NOMO-1 treated with DMSO at 0.1 percent for 48 hours (cell line): ENCODE results near the gene PKD1L1.
"Not testable (repeated sequence)": the region's sequence is repeated elsewhere in the genome, so short reads cannot be mapped to it uniquely, and the experiment has no call there.

Experiments used
- DNase-seq: peaks from one replicate; lab custom pipeline; 2025; ENCODE audit not compliant: unreplicated experiment; lab: John Stamatoyannopoulos, UW

PKD1L1 gene, protein sequence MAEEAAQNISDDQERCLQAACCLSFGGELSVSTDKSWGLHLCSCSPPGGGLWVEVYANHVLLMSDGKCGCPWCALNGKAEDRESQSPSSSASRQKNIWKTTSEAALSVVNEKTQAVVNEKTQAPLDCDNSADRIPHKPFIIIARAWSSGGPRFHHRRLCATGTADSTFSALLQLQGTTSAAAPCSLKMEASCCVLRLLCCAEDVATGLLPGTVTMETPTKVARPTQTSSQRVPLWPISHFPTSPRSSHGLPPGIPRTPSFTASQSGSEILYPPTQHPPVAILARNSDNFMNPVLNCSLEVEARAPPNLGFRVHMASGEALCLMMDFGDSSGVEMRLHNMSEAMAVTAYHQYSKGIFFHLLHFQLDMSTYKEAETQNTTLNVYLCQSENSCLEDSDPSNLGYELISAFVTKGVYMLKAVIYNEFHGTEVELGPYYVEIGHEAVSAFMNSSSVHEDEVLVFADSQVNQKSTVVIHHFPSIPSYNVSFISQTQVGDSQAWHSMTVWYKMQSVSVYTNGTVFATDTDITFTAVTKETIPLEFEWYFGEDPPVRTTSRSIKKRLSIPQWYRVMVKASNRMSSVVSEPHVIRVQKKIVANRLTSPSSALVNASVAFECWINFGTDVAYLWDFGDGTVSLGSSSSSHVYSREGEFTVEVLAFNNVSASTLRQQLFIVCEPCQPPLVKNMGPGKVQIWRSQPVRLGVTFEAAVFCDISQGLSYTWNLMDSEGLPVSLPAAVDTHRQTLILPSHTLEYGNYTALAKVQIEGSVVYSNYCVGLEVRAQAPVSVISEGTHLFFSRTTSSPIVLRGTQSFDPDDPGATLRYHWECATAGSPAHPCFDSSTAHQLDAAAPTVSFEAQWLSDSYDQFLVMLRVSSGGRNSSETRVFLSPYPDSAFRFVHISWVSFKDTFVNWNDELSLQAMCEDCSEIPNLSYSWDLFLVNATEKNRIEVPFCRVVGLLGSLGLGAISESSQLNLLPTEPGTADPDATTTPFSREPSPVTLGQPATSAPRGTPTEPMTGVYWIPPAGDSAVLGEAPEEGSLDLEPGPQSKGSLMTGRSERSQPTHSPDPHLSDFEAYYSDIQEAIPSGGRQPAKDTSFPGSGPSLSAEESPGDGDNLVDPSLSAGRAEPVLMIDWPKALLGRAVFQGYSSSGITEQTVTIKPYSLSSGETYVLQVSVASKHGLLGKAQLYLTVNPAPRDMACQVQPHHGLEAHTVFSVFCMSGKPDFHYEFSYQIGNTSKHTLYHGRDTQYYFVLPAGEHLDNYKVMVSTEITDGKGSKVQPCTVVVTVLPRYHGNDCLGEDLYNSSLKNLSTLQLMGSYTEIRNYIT (N-terminal part only)

DNA sequence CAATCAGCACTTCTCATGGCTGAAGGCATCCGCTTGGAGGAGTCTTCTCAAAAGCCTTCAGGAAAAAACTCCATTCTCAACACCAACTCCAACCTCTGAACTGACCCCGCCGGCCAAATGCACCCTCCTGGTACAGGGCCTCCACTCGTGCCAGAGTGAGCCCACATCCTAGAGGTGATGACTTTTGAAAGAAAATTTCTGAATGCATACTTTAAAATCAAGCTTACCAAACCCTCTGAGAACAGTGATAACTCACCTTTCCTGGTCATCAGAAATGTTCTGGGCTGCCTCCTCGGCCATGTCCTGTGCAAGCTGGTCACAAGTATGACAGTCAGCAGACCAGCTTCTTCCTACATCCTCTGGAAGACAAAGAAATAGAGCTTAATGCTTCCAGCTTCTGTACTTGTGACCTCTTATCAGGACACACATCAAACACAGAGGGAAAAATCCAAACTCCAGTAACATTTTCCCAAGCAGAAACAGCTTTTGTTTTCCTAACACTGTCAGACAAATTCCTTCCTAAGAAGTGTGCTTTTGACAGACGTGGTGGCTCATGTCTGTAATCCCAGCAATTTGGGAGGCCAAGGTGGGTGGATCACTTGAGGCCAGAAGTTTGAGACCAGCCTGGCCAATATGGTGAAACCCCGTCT lies at the start of gene PKD1L1:
TSS of gene PKD1L1 (minus strand) at position 326 of the 650 bp plus-strand sequence. CDS start at position 300, 26 bp downstream.
- DNase-seq, result no peak

DNA sequence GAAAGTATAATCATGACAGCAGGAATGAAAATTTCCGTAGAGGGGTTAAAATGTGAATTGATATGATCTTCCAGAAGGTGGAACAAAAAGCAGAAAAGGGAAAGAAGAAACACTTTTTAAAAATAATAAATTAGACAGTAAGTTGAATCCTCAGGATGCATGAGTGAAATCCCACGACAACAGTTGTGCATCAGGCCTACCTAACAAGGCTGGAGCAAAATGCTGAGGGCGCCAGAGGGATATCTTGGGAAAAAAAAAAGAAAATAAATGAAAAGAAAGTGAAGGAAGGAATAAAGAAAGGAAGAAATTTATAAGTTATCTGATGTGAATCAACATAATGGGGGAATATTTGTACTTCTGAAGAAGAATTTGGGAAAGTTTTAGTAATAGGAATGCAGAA lies 44.2 kb upstream of the PKD1L1 start:
- DNase-seq, result no peak

DNA sequence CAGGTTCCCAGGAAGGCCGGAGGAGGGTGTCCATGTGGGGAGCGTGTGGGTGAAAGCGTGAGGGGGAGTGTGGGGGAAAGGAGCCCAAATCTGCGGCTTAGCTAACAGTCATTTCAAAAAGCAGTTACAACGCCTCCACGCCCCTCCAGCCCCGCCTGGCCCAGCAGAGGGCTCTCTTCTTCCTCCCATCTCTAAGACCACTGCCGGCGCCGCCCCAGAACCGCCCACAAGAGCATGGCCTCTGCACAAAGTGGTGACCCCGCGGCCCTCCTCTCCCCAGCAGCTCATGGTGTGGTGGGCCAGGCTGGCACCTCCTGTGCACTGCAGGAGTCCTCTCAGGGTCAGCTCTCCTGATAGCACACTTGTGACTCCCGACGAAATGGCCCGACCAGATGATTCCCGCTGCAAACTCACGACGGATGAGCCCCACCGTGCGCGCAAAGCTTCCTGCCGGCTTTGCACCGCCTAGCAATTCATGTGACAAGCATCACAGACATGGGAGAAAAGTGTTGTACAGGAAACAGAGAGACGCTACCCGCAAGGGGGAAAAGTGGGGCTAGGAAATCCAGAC lies 43.6 kb upstream of the PKD1L1 start:
- DNase-seq, result peak; percentile 88

DNA sequence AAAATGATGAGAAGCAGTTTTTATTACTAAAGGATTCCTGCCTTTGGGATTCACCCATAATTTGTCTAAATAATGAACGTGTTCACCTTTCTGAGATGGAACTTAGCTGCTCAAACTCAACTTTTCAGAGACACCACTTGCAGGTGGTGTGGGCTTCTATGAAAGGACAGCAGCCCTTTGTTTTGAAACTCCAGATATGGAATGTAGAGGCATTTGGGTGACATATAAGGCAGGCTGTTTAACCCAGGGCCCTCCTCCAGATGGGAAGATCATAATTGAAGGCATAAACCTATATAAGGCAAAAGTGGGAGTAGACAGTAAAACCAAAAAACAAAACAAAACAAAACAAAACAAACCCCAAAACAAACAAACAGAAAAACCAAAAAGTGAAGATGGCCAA lies 43.0 kb upstream of the PKD1L1 start:
- DNase-seq, result no peak

DNA sequence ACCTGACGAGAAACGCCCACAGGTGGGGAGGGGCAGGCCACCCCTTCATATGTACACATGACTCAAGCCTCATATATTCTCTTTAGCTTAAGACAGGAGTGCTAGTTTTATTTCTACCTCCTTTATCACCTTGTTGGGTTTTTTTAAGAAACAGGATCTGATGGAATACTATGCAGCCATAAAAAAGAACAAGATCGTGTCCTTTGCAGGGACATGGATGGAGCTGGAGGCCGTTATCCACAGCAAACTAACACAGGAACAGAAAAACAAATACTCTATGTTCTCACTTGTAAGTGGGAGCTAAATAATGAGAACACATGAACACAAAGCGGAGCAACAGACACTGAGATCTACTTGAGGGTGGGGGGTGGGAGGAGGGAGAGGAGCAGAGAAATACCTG lies 42.3 kb upstream of the PKD1L1 start:
- no peak for DNase-seq

DNA sequence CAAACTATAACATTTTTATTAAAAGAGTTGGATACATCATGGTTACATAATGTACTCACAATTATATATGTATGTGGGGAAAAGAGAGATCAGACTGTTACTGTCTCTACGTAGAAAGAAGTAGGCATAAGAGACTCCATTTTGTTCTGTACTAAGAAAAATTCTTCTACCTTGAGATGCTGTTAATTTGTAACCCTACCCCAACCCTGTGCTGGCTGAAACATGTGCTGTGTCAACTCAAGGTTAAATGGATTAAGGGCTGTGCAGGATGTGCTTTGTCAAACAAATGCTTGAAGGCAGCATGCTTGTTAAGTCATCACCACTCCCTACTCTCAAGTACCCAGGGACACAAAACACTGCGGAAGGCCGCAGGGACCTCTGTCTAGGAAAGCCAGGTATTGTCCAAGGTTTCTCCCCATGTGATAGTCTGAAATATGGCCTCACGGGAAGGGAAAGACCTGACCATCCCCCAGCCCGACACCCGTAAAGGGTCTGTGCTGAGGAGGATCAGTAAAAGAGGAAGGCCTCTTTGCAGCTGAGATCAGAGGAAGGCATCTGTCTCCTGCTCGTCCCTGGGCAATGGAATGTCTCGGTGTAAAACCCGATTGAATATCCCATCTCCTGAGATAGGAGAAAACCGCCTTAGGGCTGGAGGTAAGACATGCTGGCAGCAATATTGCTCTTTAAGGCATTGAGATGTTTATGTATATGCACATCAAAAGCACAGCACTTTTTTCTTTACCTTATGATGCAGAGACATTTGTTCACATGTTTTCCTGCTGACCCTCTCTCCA lies 41.5 kb upstream of the PKD1L1 start:
- not testable (repeated sequence) for DNase-seq

DNA sequence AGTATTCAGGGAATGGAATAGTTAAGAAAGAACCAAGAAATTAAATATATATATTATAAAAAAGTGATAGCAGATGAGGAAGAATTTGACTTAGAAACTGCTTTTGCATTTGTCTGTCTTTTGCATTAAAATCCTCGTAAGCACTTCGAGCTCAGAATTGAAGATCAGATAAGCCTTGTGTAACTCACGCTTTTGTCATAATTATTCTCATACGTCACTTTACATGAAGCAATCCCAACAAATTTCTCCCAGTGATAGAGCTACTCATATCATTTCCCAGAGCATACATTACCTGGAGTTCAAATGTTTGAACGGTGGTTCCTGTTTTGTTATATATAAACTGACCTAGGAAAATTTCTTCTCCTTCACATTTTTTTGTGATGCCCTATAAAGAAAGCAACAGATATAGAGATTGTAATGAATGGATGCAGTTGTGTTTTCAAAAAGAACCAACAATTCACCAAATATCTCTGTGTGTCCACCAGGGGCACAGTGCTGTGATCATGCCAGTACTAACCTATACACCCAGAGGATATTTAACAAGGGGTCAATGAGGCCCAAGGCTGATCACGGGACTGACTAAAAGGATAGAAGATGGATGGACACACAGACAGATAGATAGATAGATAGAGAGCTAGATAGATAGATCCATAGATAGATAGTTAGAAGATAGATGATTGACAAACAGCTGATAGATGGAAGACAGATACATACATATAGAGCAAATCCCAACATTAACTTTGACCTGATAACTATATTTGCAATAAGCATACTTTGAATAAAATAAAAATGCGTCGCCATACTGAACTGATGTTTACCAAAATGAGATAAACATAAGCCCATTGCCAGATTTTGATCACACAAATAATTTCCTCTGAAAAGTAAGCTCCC lies 40.5 kb upstream of the PKD1L1 start:
- DNase-seq, result no peak

DNA sequence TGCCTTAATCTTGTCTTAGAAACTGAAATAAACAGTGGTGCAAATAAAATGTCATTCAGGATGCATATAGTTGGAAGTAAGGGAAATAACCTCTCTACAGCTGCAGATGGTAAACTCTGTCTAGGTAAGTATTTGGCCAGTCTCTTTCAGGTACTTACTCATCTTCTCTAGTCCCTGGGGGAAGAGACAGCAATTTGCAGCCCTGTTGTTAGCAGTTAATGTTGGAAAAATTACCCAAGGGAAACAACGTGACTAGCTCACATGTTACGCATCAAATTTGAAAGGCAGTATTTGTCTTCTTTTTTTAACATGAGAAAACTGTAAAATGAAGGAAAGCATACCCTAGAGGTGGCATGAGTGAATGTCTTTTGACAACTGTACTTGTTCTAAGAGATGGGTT lies 34.3 kb upstream of the PKD1L1 start:
- no peak for DNase-seq

DNA sequence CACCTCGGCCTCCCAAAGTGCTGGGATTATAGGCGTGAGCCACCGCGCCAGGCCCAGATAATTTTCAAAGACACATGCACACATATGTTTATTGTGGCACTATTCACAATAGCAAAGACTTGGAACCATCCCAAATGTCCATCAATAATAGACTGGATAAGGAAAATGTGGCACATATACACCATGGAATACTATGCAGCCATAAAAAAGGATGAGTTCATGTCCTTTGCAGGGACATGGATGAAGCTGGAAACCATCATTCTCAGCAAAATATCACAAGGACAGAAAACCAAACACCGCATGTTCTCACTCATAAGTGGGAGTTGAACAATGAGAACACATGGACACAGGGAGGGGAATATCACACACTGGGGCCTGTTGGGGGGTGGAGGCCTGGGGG lies 32.4 kb upstream of the PKD1L1 start:
- DNase-seq, result not testable (repeated sequence)

DNA sequence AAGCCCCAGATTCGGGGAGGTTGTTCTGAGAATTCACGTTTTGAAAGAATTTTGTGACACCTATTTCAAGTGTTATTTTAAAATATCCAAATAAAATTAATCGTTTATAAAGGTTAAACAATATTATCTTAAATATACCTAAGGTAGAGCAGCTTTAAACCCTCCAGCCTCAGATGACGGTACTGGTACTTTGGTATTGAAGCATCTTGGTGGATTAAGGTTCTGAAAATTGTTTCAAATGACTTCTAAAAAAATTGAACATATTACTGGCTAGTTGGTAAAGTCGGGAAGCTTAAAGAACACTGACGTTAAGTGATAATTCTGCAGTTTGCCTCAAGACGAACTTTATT lies 31.5 kb upstream of the PKD1L1 start:
- DNase-seq, result no peak

DNA sequence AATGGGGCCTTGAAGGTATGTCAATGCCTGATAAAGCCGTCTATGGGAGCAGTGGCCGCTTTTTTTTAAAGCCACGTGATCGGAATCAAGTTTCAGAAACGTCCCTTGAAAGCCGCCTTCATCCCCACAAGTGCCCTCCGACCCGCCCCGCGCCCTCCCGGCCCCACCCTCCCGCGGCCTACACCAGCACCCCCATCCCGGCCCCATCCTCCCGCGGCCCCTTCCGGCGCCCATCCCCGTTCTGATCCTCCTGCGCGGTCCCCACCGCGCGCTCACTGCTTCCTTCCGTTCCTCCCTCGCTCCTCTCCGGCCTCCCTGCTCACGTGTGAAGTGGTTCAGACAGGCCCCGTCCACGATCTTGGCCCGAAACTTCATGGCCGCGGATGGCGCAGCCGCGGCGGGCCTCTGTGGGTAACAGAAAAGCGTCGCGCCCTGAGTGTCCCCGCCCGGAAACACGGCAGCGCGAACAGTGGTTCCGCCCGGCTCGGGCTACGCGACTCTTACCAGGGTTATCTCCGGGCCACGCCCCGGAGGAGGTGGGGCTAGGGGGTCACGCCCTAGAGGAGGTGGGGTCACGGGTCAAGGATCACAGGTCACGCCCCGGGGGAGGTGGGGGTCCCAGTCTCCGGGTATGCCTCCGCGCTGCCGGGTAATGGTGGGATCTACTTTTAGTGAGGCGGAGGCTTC lies 31.0 kb upstream of the PKD1L1 start, which contains the start of gene HUS1:
TSS of gene HUS1 (minus strand) at position 471 of the 687 bp plus-strand sequence. CDS start at position 375, 96 bp downstream.
- peak; percentile 90 for DNase-seq

DNA sequence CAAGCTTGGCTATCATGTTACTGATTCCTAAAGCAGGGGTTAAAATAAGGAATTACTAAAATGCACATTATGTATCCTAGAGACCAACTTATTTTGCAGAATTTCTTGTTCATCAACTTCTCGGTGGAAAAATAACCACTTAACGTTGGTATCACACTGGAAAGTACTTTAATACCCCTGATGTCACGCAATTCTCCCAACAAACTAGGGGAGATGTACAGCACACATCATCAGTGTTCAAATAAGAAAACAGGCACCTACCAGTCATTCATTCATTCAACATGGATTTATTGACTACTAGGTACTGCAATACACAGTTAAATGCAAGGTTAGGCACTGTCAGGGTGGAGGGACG lies 30.5 kb upstream of the PKD1L1 start:
- DNase-seq, result no peak

DNA sequence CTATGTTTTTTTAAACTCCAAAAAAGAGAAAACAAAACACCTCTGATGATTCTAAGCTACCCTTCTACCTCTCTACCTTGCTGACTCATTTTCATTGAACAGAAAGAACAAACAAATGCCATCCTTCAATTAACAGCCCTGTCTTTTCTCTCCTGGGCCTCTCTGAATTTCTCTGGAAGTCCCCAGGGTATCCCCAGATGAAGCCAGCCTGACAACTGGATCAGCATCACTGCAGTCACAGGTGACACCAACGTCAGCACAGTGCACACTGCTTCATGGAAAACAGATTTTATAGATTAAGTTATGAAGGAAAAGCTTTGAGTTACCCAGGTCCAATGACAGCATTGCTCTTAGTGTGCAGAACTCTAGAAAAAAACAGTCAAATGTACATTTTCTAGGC lies 25.5 kb upstream of the PKD1L1 start:
- no peak for DNase-seq

DNA sequence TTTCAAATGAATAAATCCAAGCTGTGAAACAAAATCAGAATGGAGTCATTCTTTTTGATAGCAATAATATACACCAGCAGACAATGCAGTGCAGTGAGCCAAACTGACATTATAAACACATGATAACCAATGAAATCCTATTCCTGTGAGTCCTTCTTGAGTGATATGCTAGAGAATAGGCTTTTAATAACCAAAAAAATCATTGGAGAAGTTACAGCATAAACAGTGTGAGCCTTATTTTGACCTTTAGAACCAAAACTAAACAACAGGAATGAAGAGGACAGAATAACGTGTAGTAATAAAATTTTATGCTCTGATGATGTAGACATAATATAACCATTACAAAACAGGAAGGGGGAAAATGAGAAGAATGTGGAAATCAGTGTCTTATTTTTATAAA lies 22.5 kb upstream of the PKD1L1 start:
- DNase-seq, result peak; percentile 45

DNA sequence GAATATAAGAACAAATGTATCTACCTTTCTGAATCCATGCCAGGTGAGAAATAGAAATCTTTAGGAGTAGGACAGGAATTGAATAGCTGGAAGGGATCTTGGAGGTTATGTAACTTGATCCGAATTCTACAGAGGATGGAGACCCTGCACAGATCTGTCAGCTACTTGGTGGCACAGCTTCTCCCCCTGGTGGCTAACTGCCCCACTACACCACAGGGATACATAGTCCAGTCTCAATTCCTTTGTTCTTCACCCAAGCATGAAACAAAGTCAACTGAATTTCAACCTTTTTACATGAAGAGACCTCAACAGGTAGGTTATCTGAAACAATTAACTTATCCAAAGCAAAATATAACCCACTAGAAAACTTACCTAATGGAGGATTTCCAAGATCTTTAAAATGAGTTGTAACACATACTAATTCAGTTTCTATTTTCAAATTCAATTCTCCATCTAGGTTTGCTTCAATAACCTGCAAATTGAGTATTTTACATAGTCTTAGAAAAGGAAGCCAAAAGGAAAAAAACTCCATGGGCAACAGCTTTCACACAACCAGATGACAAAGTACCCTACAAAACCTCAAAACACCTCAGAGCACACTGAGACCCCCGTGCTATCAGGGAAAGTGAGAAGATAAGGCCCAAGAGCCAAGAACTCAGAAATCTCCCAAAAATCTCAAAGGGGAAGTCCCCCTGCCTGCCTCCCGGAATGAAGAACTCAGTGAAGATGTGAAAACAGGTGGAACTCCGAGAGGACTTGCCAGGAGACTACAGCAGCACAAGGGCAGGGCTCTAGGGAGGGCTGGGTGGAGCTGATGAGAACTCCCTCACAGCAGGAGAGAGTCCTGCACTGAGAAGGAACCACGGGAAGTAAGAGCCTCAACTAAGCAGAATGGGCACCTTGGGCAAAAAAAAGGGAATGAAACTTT lies 20.8 kb upstream of the PKD1L1 start:
- no peak for DNase-seq

DNA sequence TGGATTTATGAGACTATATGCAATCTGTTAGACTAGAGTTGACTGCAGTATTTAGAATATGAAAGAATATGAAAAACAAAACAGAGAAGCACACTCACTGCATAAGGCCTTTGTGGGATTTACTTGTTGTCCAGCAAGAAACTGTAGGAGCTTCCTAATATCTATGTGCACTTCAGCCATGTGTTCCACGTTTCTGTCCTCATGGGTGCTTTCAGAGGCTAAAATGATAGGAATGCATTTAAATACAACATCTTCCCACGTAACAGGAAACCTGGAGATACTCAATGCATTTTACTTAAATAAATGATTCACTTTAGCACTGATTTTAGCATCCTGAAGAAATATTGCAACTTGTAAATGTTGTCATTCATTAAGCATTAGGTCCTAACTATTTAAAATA lies 19.4 kb upstream of the PKD1L1 start:
- no peak for DNase-seq

DNA sequence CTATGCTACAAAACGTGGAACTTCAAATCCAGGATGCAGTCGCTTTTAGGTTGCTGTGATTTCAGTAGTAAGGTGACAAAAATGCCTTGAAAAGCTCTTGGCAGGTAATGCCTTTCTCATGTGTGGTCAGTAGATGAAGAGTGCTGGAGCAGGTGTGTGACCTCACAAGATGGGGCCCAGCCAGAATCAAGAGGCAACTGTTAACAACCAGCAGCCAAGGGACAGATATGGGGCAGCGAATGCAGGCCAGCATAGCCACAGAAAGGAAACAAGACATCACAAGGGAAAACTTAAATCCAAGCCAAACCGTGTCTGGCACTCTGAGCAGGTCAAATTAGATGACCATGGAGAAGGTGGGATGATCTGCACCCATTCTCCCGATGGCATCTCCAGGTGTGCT lies 18.9 kb upstream of the PKD1L1 start:
- no peak for DNase-seq
